PC-3 (cell line): Measurements from ENCODE around the gene CREBBP.

Experiments used
- EZH2 ChIP-seq: fragments of 300-600 bp; sonication (generic); IDR thresholded peaks from one replicate; pipeline ENCODE4 v1.6.1; 2017; ENCODE audit warnings: antibody characterized with exemption, mild to moderate bottlenecking, low read length; ENCODE audit not compliant: unreplicated experiment
- EZH2phosphoT487 ChIP-seq: fragments of 300-600 bp; sonication (generic); IDR thresholded peaks from 2 replicates; pipeline ENCODE4 v1.6.1; 2018; ENCODE audit warnings: mild to moderate bottlenecking, antibody characterized with exemption, low read length, borderline replicate concordance
- TF ChIP-seq, protein P1 (sequence below): fragments of 300-600 bp; sonication (generic); conservative IDR thresholded peaks from 2 replicates; pipeline ENCODE4 v1.5.1; 2017; ENCODE audit warnings: antibody characterized with exemption, low read depth, mild to moderate bottlenecking, low read length

DNA sequence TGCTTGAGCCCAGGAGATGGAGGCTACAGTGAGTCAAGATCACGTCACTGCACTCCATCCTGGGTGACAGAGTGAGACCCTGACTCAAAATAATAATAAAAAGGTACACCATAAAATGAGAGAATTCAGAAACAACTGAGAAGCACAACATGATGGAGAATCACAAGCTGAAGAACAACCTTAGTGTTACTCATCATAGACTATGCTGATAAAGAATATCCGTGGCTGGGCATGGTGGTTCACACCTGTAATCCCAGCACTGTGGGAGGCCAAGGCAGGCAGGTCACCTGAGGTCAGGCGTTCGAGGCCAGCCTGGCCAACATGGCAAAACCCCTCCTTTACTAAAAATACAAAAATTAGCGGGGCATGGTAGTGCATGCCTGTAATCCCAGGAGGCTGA, 16.0 kb downstream of the CREBBP start:
- TF ChIP-seq, protein P1, sequence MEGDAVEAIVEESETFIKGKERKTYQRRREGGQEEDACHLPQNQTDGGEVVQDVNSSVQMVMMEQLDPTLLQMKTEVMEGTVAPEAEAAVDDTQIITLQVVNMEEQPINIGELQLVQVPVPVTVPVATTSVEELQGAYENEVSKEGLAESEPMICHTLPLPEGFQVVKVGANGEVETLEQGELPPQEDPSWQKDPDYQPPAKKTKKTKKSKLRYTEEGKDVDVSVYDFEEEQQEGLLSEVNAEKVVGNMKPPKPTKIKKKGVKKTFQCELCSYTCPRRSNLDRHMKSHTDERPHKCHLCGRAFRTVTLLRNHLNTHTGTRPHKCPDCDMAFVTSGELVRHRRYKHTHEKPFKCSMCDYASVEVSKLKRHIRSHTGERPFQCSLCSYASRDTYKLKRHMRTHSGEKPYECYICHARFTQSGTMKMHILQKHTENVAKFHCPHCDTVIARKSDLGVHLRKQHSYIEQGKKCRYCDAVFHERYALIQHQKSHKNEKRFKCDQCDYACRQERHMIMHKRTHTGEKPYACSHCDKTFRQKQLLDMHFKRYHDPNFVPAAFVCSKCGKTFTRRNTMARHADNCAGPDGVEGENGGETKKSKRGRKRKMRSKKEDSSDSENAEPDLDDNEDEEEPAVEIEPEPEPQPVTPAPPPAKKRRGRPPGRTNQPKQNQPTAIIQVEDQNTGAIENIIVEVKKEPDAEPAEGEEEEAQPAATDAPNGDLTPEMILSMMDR = no peak
- no peak for TF ChIP-seq EZH2
- TF ChIP-seq EZH2phosphoT487 = no peak
